PC-9 (cell line): ENCODE results near the gene LRP8. TPM values are rescaled to one million over a fixed set of nuclear protein-coding genes. Genes with fewer than 3 reads are reported as not detected.

Experiments used
- BruUV-seq: library from RNA; stranded (reverse); fragments of 400-500 nt; replicated peaks from 2 replicates; lab custom pipeline; 2021; lab: Mats Ljungman, UMichigan
- CTCF ChIA-PET: fragments of 300-600 bp; sonication (Branson Sonifier 250); formaldehyde crosslinking; loops from one replicate; lab custom pipeline; 2022; ENCODE audit warnings: antibody characterized with exemption; lab: Charles Lee
- POLR2A ChIA-PET: fragments of 300-600 bp; sonication (Branson Sonifier 250); formaldehyde crosslinking; loops from one replicate; lab custom pipeline; 2022; ENCODE audit warnings: antibody characterized with exemption; ENCODE audit not compliant: unreplicated experiment; lab: Charles Lee
- DNase-seq, 2 experiments: peaks; one replicate each; pipeline versions ENCODE4 v3.0.0 to v3.0.0-alpha.2; 2015 to 2022; ENCODE audit warnings: mixed read lengths in 1 of 2
- H2AFZ ChIP-seq: fragments of 200-600 bp; sonication (generic); 2 replicates; pipeline ENCODE4 v1.8.1; 2017; ENCODE audit warnings: antibody characterized with exemption
- H3F3A ChIP-seq: fragments of 200-600 bp; sonication (generic); 2 replicates; pipeline ENCODE4 v1.8.1; 2017; ENCODE audit warnings: antibody characterized with exemption, mild to moderate bottlenecking, low read depth; ENCODE audit not compliant: insufficient read depth
- H3K27ac ChIP-seq: fragments of 200-600 bp; sonication (generic); 2 replicates; pipeline ENCODE4 v1.6.1; 2016; ENCODE audit warnings: mixed run types
- H3K27me3 ChIP-seq: fragments of 200-600 bp; sonication (generic); 2 replicates; pipeline ENCODE4 v1.6.1; 2016; ENCODE audit warnings: low read depth, mixed run types; ENCODE audit not compliant: insufficient read depth
- H3K36me3 ChIP-seq: fragments of 200-600 bp; sonication (generic); 2 replicates; pipeline ENCODE4 v1.6.1; 2016; ENCODE audit warnings: low read depth, mixed run types
- H3K4me1 ChIP-seq: fragments of 200-600 bp; sonication (generic); replicated peaks from 2 replicates; pipeline ENCODE4 v1.6.1; 2016; ENCODE audit warnings: mixed run types; ENCODE audit not compliant: insufficient read depth
- H3K4me2 ChIP-seq: fragments of 200-600 bp; sonication (generic); 2 replicates; pipeline ENCODE4 v1.6.1; 2017; ENCODE audit warnings: mixed run types
- H3K4me3 ChIP-seq: fragments of 200-600 bp; sonication (generic); 2 replicates; pipeline ENCODE4 v1.6.1; 2016; ENCODE audit warnings: mixed run types
- H3K79me2 ChIP-seq: fragments of 200-600 bp; sonication (generic); 2 replicates; pipeline ENCODE4 v1.6.1; 2017; ENCODE audit warnings: low read depth, mixed run types
- H3K9me2 ChIP-seq: fragments of 200-600 bp; sonication (generic); 2 replicates; pipeline ENCODE4 v1.8.1; 2017; ENCODE audit warnings: mild to moderate bottlenecking; ENCODE audit not compliant: insufficient read depth
- H3K9me3 ChIP-seq: fragments of 200-600 bp; sonication (generic); 2 replicates; pipeline ENCODE4 v1.8.1; 2016; ENCODE audit warnings: low read depth; ENCODE audit not compliant: insufficient read depth
- H4K20me1 ChIP-seq: fragments of 200-600 bp; sonication (generic); 2 replicates; pipeline ENCODE4 v1.8.1; 2017; ENCODE audit not compliant: insufficient read depth
- CTCF ChIP-seq: fragments of 200-600 bp; sonication (generic); conservative IDR thresholded peaks from 2 replicates; pipeline ENCODE4 v1.6.1; 2017; ENCODE audit warnings: mixed run types, antibody characterized with exemption, mild to moderate bottlenecking, moderate library complexity
- EZH2 ChIP-seq: fragments of 200-600 bp; sonication (generic); IDR thresholded peaks from 2 replicates; pipeline ENCODE4 v1.8.0; 2017; ENCODE audit warnings: antibody characterized with exemption, low read depth
- intact Hi-C: fragments of 100-400 bp; cut with micrococcal nuclease; formaldehyde crosslinking; loops from one replicate; pipeline ENCODE4 v1.10.0; 2022; ENCODE audit not compliant: unreplicated experiment
- total RNA-seq: library from RNA; stranded (reverse); gene quantifications from 2 replicates; pipeline ENCODE4 v1.2.3, GENCODE V29; 2021

Gene LRP8
- total RNA-seq, 1 experiment from 2014 or later, result 85.3 TPM

DNA sequence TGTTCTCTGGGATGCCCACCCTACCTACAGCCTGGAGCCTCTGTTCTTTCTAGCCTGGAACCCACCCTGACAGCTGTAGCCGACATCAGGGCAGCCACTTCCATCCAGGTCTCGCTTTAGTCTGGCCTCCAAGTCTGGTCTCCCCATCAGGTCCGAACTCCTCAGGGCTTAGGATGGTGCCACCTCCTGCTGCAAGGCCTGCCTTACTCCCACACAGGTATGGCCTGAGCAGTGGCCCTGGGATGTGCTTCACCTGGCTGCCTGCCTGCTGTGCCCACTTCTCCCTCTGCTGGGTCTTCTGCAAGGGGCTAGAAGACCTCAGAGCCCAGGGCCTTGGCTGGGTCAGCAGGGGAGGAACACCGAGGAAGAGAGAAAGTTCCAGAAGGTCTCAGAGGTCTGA, 53.8 kb downstream of the LRP8 start:
- Histone ChIP-seq H3K9me3 (no peaks in the 10 kb centered on the region), H3K4me2 (no peak overlapping the region), H3K9me2 (no peaks in the 10 kb centered on the region), H3K79me2 (no peaks in the 10 kb centered on the region), H3K36me3 (no peaks in the 10 kb centered on the region; the same call in 1 of the 2 replicates), H3K27me3 (no peaks in the 10 kb centered on the region), H3K4me1 (peaks cover 14% of the 10 kb centered on the region; the same call in 1 of the 2 replicates), H3F3A (peaks cover 7% of the 10 kb centered on the region; the same call in 1 of the 2 replicates), H3K4me3 (no peak overlapping the region), H4K20me1 (peaks cover 11% of the 10 kb centered on the region; the same call in 1 of the 2 replicates), H3K27ac (peak overlapping the region; percentile 22; the same call in 1 of the 2 replicates), H2AFZ (no peak overlapping the region)
- CTCF ChIA-PET, result no interaction called here
- DNase-seq, result no peak
- intact Hi-C loops, result loop anchor here (10.0 kb wide), 1 partner anchor 201 kb away; no protein-coding TSS in a partner anchor
- POLR2A ChIA-PET, result no interaction called here
- BruUV-seq, result no TSS peak
- TF ChIP-seq EZH2, result no peak
- no peak for TF ChIP-seq CTCF

- Histone ChIP-seq H3F3A (peaks cover 2% of the 10 kb centered on the region; the same call in 1 of the 2 replicates), H3K4me2 (no peak overlapping the region), H3K27ac (peak overlapping the region; percentile 22; the same call in 1 of the 2 replicates), H3K36me3 (no peaks in the 10 kb centered on the region; the same call in 1 of the 2 replicates), H3K4me3 (no peak overlapping the region), H3K27me3 (no peaks in the 10 kb centered on the region), H3K79me2 (no peaks in the 10 kb centered on the region), H2AFZ (no peak overlapping the region), H3K4me1 (peaks cover 14% of the 10 kb centered on the region; the same call in 1 of the 2 replicates), H3K9me3 (no peaks in the 10 kb centered on the region), H3K9me2 (no peaks in the 10 kb centered on the region), H4K20me1 (peaks cover 10% of the 10 kb centered on the region; the same call in 1 of the 2 replicates)
- ChIA-PET CTCF (no interaction called here), POLR2A (no interaction called here)
- peak in 1 of 2 experiments; percentile 61 for DNase-seq
- TF ChIP-seq CTCF, result no peak
- TF ChIP-seq EZH2, result no peak
- BruUV-seq, result no TSS peak
- intact Hi-C loops, result loop anchor here (10.0 kb wide), 1 partner anchor 201 kb away; no protein-coding TSS in a partner anchor
Measured at GRCh38 chr1:53273526-53273925, 54.3 kb downstream of the LRP8 start.

- no peaks in the 10 kb centered on the region for H3K9me3 ChIP-seq
- no peak overlapping the region for H3K4me2 ChIP-seq
- no peaks in the 10 kb centered on the region for H3K27me3 ChIP-seq
- peaks cover 14% of the 10 kb centered on the region; the same call in 1 of the 2 replicates for H3K4me1 ChIP-seq
- DNase-seq, result no peak
- no peak overlapping the region for H3K4me3 ChIP-seq
- intact Hi-C loops, result loop anchor here (10.0 kb wide), 1 partner anchor 202 kb away; no protein-coding TSS in a partner anchor
- H3K9me2 ChIP-seq, result no peaks in the 10 kb centered on the region
- no peaks in the 10 kb centered on the region for H3K79me2 ChIP-seq
- H2AFZ ChIP-seq, result no peak overlapping the region
- no peaks in the 10 kb centered on the region for H3F3A ChIP-seq
- POLR2A ChIA-PET, result no interaction called here
- 0 out of 2 replicates have a peak, but pooled peaks cover 3% of the 10 kb centered on the region for H4K20me1 ChIP-seq
- H3K27ac ChIP-seq, result no peak overlapping the region
- H3K36me3 ChIP-seq, result no peaks in the 10 kb centered on the region; the same call in 1 of the 2 replicates
- no TSS peak for BruUV-seq
- CTCF ChIA-PET, result no interaction called here
- TF ChIP-seq EZH2 (no peak), CTCF (no peak)
Measured at GRCh38 chr1:53272349-53272748, 55.5 kb downstream of the LRP8 start.
